Hepatocyte (in vitro differentiated cells): ENCODE results near the gene GDPD1. TPM values are rescaled to one million over a fixed set of nuclear protein-coding genes. Genes with fewer than 3 reads are reported as not detected.
"Not testable (repeated sequence)": the region's sequence is repeated elsewhere in the genome, so short reads cannot be mapped to it uniquely, and the experiment has no call there.

Experiments used
- DNase-seq: peaks from one replicate; pipeline ENCODE4 v3.0.0-alpha.2; 2016; ENCODE audit warnings: low spot score
- H2AFZ ChIP-seq: fragments of 200-600 bp; sonication (generic); 2 replicates; pipeline ENCODE4 v1.6.0; 2016; ENCODE audit warnings: antibody characterized with exemption, mild to moderate bottlenecking
- H3K27ac ChIP-seq: fragments of 200-600 bp; sonication (generic); 2 replicates; pipeline ENCODE4 v1.5.1; 2016; ENCODE audit warnings: mild to moderate bottlenecking
- H3K27me3 ChIP-seq: fragments of 200-600 bp; sonication (generic); 2 replicates; pipeline ENCODE4 v1.6.1; 2016
- H3K36me3 ChIP-seq: fragments of 200-600 bp; sonication (generic); replicated peaks from 2 replicates; pipeline ENCODE4 v1.5.1; 2016; ENCODE audit warnings: low read depth; ENCODE audit not compliant: insufficient read depth
- H3K4me1 ChIP-seq: fragments of 200-600 bp; sonication (generic); 2 replicates; pipeline ENCODE4 v1.5.1; 2016; ENCODE audit warnings: mild to moderate bottlenecking, moderate library complexity; ENCODE audit not compliant: insufficient read depth
- H3K4me2 ChIP-seq: fragments of 200-600 bp; sonication (generic); 2 replicates; pipeline ENCODE4 v1.6.0; 2016
- H3K4me3 ChIP-seq: fragments of 200-600 bp; sonication (generic); 2 replicates; pipeline ENCODE4 v1.5.1; 2016; ENCODE audit warnings: mild to moderate bottlenecking
- H3K79me2 ChIP-seq: fragments of 200-600 bp; sonication (generic); 2 replicates; pipeline ENCODE4 v1.6.0; 2017; ENCODE audit warnings: mild to moderate bottlenecking
- H3K9me2 ChIP-seq: fragments of 200-600 bp; sonication (generic); replicated peaks from 2 replicates; pipeline ENCODE4 v1.6.0; 2017; ENCODE audit warnings: mild to moderate bottlenecking; ENCODE audit not compliant: insufficient read depth
- H3K9me3 ChIP-seq: fragments of 200-600 bp; sonication (generic); 2 replicates; pipeline ENCODE4 v1.5.1; 2016; ENCODE audit warnings: low read depth, mild to moderate bottlenecking
- H4K20me1 ChIP-seq: fragments of 200-600 bp; sonication (generic); 2 replicates; pipeline ENCODE4 v1.6.0; 2016; ENCODE audit warnings: mild to moderate bottlenecking; ENCODE audit not compliant: insufficient read depth, poor library complexity, severe bottlenecking
- EZH2 ChIP-seq: fragments of 200-600 bp; sonication (generic); IDR thresholded peaks from 2 replicates; pipeline ENCODE4 v1.6.1; 2016; ENCODE audit warnings: antibody characterized with exemption, mild to moderate bottlenecking, borderline replicate concordance
- EZH2phosphoT487 ChIP-seq: fragments of 200-600 bp; sonication (generic); IDR thresholded peaks from one replicate; pipeline ENCODE4 v1.6.1; 2018; ENCODE audit warnings: antibody characterized with exemption, mild to moderate bottlenecking, low read depth, moderate library complexity; ENCODE audit not compliant: unreplicated experiment, severe bottlenecking
- WGBS: methylation state at CpG from one replicate; pipeline ENCODE4 v1.1.6; 2016; ENCODE audit warnings: low lambda C conversion rate; ENCODE audit errors: missing lambda C conversion rate; 5-methylcytosine and 5-hydroxymethylcytosine counted together
- polyA plus RNA-seq: library from polyadenylated mRNA; unstranded; fragments of >200 nt; fragmentation: Nextera tagmentation; extraction: Ambion mirVana; gene quantifications from 2 replicates; pipeline ENCODE4 v1.2.1, GENCODE V29; 2016
- total RNA-seq: library from RNA; depleted of rRNA; stranded (reverse); fragments of >200 nt; gene quantifications from 2 replicates; pipeline ENCODE4 v1.2.3, GENCODE V29; 2014
- TF ChIP-seq, protein P1 (sequence below): fragments of 200-600 bp; sonication (generic); IDR thresholded peaks from 2 replicates; pipeline ENCODE4 v1.5.1; 2016; ENCODE audit warnings: antibody characterized with exemption, mild to moderate bottlenecking; ENCODE audit not compliant: poor library complexity

Gene GDPD1
- total and polyA plus RNA-seq, 2 experiments from 2014 or later: 1.9 to 5.0 TPM

- Histone ChIP-seq H3K9me3 (no peaks in the 10 kb centered on the region), H3K4me1 (no peaks in the 10 kb centered on the region)
Observed at GRCh38 chr17:59175076-59175475, 45.2 kb upstream of the GDPD1 start.

GRCh38 chr17:59178266-59178985 is 41.9 kb upstream of the GDPD1 start:
- H3K4me3 ChIP-seq: no peak overlapping the region
- H4K20me1 ChIP-seq: no peaks in the 10 kb centered on the region
- no peaks in the 10 kb centered on the region for H3K79me2 ChIP-seq
- no peak overlapping the region for H3K4me2 ChIP-seq
- H2AFZ ChIP-seq: no peak overlapping the region
- H3K36me3 ChIP-seq: no peaks in the 10 kb centered on the region
- no peaks in the 10 kb centered on the region for H3K27me3 ChIP-seq
- TF ChIP-seq EZH2phosphoT487 (no peak), EZH2 (no peak)
- TF ChIP-seq, protein P1, sequence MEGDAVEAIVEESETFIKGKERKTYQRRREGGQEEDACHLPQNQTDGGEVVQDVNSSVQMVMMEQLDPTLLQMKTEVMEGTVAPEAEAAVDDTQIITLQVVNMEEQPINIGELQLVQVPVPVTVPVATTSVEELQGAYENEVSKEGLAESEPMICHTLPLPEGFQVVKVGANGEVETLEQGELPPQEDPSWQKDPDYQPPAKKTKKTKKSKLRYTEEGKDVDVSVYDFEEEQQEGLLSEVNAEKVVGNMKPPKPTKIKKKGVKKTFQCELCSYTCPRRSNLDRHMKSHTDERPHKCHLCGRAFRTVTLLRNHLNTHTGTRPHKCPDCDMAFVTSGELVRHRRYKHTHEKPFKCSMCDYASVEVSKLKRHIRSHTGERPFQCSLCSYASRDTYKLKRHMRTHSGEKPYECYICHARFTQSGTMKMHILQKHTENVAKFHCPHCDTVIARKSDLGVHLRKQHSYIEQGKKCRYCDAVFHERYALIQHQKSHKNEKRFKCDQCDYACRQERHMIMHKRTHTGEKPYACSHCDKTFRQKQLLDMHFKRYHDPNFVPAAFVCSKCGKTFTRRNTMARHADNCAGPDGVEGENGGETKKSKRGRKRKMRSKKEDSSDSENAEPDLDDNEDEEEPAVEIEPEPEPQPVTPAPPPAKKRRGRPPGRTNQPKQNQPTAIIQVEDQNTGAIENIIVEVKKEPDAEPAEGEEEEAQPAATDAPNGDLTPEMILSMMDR: no peak
- no peaks in the 10 kb centered on the region for H3K4me1 ChIP-seq
- DNase-seq: no peak
- WGBS: 89% methylated on average over 7 of the region's 7 CpGs
- no peaks in the 10 kb centered on the region for H3K9me3 ChIP-seq
- no peak overlapping the region for H3K27ac ChIP-seq
- H3K9me2 ChIP-seq: no peaks in the 10 kb centered on the region

More at GRCh38 chr17:59175076-59175475, 45.2 kb upstream of the GDPD1 start:
- Histone ChIP-seq H3K79me2 (no peaks in the 10 kb centered on the region), H3K9me2 (no peaks in the 10 kb centered on the region), H3K4me2 (no peak overlapping the region), H3K36me3 (no peaks in the 10 kb centered on the region), H3K27ac (no peak overlapping the region), H3K4me3 (no peak overlapping the region), H3K27me3 (no peaks in the 10 kb centered on the region), H4K20me1 (no peaks in the 10 kb centered on the region), H2AFZ (no peak overlapping the region)
- WGBS: 98% methylated on average over 7 of the region's 7 CpGs
- no peak for DNase-seq
- no peak for TF ChIP-seq EZH2
- TF ChIP-seq, protein P1: no peak
- no peak for TF ChIP-seq EZH2phosphoT487

- not testable (repeated sequence) for H3K4me3 ChIP-seq, DNase-seq, H4K20me1 ChIP-seq, H3K27ac ChIP-seq, H3K4me2 ChIP-seq, H2AFZ ChIP-seq, H3K27me3 ChIP-seq, H3K9me2 ChIP-seq, H3K36me3 ChIP-seq, H3K9me3 ChIP-seq, H3K4me1 ChIP-seq, H3K79me2 ChIP-seq
- WGBS: 96% methylated on average over 11 of the region's 11 CpGs
Observed at GRCh38 chr17:59179601-59180000, 40.7 kb upstream of the GDPD1 start.

DNA sequence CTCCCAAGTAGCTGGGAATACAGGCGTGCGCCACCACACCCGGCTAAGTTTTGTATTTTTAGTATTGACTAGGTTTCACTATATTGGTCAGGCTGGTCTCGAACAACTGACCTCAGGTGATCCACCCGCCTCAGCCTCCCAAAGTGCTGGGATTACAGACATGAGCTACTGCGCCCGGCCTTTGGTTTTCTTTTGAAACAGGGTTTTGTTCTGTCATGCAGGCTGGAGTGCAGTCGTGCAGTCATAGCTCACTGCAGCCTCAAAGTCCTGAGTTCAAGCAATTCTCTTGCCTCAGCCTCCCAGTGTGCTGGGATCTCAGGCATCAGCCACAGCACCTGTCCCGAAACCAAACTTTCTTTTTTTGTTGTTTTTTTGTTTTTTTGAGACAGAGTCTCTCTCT is 39.7 kb upstream of the GDPD1 start:
- Histone ChIP-seq H3K27me3 (no peaks in the 10 kb centered on the region), H3K9me3 (no peaks in the 10 kb centered on the region), H3K4me2 (no peak overlapping the region), H3K27ac (no peak overlapping the region), H3K4me3 (no peak overlapping the region), H4K20me1 (no peaks in the 10 kb centered on the region), H3K79me2 (no peaks in the 10 kb centered on the region), H3K4me1 (no peaks in the 10 kb centered on the region), H3K36me3 (no peaks in the 10 kb centered on the region), H3K9me2 (no peaks in the 10 kb centered on the region), H2AFZ (no peak overlapping the region)
- 99% methylated on average over 9 of the region's 9 CpGs for whole genome bisulfite sequencing
- DNase-seq: no peak
- TF ChIP-seq EZH2phosphoT487 (no peak), EZH2 (no peak)
- TF ChIP-seq, protein P1: no peak
